Measurements from ENCODE around the gene HYPK.

Gene HYPK, protein sequence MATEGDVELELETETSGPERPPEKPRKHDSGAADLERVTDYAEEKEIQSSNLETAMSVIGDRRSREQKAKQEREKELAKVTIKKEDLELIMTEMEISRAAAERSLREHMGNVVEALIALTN

DNA sequence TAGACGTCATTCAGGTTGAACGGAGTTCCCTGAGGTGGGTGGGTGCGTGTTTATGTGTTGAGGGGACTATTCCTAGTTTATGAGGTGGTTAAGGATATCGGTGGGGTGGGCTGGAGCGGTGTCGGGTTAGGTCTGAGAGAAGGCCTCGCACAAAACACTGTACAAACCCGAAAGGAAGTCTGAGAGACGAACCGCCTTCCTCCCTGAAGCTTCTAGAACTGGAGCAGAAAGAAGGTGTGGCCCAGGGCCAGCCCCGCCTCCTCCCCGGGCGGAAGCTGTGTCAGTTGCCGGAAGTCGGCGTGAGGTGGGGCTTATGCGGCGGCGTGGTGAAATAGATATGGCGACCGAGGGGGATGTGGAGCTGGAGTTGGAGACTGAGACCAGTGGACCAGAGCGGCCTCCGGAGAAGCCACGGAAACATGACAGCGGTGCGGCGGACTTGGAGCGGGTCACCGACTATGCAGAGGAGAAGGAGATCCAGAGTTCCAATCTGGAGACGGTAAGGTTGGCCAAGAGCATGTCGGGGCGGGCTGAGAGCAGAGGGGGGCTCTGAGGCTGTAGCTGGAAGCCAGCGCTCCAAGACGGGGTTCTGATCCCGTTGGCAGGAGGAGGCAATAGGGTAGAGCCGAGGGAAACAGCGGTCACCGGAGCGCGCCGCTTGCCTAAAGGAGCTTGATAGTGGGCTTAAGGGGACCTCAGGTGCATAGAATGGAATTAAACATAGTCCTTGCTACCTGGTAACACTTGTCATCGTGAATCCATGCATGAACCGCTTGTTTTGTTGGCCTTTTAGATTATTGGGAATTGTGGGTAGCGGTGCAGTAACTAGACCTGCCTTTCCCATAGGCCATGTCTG, at the start of gene HYPK:
TSS of gene HYPK (plus strand) at position 314 of the 856 bp plus-strand sequence. CDS start at position 338, 24 bp downstream.
- peak; percentile 84 for DNase-seq

DNA sequence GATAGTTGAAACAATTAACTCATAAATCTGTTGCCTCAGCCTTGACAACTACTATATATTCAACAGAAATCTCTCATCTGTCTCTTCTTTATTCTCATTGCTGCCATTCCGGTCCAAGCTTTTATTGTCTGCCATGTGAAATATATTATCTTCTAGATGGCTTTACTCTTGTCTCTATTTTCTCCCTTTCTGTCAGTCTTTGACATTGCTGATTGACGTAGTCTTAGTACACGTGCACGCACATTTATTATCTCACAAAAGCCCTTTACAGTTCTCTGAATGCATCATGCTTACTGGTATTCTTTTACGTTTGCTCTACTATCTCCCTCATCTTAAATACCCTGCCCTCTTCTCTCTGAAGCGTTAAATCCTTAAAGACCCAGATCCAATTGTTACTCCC, 48.5 kb upstream of the HYPK start:
- DNase-seq: no peak

DNA sequence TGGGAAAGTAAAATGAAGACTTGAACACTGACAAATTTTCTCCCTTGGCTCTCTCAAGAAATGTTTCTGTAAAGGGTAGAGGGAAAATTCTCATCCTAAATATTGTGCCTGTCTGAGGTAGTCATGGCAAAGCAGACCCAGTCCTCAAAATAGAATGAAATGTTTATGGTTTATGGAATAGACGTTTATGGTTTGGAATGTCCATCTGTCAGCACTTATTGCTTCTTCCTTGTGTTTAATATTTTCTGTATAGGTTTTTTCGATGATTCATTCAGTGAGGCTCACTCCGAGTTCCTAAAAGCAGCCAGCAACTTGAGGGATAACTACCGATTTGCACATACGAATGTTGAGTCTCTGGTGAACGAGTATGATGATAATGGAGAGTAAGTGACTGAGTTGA, 37.6 kb upstream of the HYPK start:
- DNase-seq: peak; percentile 81

DNA sequence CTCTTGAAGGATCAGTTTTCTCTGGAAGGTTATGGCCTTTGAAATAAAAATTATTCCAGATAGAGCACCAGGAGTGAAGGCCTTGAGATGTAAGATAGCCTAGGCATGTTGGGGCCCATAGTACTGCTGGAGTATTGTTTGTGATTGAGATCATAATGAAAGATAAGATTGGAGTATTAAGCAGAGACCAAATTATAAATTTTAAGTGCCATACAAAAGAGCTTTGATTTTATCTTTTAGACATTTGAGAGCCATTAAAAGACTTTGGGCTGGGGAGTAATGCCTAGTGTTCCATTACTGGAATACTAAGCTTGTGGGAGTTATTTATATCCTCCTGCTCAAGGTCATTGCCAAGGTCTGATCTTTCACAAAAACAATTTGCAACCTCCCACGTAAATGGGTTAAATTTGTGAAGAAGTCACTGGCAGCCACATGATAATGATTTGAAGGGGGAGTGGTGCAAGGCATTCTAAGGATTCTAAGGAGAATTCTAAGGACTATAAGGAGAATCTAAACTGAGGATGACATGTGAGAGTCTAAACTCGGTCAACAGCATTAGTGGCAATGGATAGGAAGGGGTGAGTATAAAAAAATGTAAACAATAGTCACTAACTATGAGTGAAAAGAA, 36.5 kb upstream of the HYPK start:
- peak; percentile 22 for DNase-seq

DNA sequence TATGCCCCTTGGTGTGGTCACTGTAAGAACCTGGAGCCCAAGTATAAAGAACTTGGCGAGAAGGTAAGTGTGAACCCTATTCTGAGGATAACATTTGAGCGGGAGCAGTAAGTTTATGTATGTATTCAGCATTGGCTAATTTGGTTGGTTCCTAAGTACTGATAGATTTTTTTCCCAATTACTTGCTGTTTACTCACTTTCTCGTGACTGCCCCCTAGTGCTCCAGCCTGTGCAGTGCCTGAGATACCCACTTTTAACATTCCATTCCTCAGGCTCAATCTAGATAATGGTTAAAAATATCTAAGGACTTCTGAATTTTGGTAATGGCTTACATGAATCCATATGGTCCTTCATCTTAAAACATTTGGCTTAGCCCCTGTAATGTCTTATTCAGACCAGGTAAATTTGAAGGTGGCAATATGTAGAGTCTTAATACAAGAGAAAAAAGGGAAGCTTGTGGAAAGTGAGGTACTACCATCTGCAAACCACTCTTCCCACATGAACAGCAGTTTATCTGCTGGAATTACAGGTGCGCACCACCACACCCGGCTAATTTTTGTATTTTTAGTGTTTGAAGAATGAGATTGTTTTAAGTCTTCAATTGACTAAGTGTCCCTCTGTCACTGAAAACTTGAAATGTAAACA, 30.7 kb upstream of the HYPK start:
- peak; percentile 59 for DNase-seq

DNA sequence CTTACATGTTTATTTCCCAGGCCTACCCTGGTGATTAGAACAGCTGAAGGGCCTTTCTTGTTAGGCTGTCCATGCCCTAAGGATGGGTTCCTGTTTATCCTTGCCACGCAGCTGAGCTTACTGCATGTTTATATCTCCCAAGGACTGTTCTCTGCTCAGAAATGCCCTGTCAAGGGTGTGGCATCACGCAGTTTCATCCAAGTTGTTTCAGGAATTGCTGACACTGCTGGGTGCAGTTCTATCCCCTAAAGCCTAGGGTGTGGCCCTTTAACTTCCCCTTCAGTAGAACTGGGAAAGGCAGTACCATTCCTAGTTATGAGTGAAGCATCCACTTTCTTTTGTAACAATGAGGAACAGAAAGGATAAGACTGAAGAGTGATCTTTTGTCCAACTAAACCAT, 28.6 kb upstream of the HYPK start:
- no peak for DNase-seq

DNA sequence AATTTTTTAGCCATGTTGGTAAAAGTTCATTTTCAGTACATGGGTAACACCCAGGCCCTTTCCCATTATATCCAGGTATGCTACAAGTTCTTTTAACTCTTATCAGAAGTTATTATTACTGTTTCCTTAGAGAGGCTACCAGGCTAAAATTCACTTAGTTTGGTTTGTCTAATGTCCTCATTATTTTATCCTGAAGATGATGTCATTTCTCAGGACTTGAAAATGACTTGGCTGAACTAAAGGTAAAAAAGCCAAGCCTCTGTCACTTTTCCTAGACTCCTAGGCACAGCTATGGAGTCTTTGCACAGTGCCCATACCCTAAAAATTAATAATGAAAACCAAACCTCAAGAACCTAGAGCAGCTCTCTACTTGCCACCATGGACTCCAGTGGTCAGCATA, 27.8 kb upstream of the HYPK start:
- no peak for DNase-seq

DNA sequence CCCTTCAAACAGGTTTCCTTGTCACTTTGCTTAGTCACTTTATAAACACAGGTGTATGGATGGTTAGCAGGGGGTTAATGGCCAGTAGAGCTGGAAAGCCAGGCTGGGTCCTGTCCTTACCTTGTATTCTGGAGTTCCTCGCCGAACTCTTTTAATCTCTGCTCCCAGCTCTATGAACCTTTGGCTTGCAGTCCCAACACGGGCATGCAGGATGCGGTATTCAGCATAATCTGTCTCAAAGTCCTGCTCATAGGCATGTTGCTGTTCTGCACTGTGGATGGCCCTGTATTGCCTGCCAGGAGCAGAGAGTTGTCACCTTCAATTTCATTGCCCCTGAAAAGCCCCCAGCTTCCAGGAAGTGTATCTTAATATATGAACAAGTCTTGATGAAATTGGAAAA, 26.3 kb upstream of the HYPK start:
- no peak for DNase-seq

DNA sequence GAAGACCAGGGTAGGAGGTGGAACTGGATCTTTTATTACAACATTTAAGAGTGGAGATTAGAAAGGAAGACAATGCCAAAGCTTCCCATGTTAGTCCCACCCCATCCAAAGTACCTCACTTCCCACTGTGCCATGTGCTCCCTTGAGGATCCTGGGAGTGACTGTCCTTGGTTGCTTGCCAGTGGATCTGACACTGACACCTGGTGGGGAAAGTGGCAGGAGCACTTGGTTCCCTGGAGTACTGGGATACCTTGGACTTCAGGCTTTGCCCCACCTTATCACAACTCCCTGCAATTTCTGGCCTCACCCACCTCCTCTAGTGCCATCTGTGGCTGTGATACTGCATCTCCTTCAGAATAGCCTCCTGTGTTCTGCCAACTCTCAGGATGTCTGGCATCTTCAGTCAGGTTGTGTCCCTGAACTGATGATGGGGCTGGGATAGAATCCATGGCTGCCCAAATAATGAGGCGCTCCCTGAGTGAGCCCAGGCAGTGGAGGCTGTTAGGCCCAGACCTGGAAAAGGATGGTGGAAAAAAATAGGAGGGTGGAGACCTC, 24.9 kb upstream of the HYPK start:
- DNase-seq: peak; percentile 58

DNA sequence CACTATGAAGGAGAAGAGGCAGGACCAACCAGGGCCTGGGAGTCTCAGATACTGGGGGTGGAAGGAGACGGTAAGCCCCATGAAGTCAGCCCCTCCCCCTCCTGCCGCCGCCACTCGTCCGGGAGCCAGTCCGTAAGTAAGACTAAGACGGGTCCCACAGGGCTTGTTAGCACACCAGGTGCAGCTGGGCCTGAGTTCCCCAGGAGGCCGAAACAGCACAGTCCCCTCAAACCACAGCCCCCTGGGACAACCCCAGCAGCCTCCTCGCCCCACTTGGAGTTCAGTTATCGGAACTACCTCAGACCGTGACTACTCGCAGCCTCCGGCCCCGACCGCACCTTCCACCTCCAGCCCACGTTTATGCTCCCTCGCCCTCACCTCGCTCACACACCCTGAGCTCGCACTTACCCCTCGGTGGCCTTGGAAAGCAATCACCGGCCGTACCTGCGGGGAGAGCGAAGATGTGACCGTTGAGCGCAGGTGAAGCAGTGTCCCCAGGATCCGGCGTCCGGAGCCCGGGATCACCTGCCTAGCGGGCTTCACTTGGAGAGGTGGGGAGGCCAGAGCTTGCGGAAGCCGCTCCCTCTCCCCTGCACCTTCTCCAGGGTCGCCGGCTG, 24.2 kb upstream of the HYPK start:
- no peak for DNase-seq

DNA sequence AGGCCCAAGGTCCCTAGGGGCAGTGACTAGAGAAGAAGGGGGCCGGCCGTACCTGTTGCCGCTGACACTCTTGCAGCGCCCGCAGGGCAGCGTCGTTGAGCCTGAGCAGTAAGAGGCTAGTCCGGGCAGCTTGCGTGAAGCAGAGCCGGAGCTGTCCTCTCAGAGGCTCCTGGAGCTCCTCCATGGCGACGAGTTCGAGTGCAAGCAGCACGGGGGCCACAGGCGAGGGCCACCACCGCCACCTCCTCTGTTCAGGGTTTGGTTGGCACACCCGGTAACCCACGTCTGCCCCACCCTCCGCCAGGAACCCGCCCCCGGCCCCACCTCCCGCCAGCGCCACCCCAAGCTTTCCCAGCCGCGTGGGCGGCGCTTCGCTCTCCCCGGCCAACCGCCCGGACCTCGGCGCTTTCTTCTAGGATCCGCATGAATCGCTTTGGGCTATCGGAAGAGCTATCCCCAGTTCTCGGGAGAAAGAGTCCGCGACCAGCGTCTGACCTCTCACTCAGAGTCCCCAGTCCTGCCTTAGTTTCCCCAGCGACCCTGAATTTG, 23.6 kb upstream of the HYPK start, which contains the start of gene ELL3:
TSS of gene ELL3 (minus strand) at position 249 of the 549 bp plus-strand sequence. CDS start at position 184, 65 bp downstream.
- DNase-seq: no peak

DNA sequence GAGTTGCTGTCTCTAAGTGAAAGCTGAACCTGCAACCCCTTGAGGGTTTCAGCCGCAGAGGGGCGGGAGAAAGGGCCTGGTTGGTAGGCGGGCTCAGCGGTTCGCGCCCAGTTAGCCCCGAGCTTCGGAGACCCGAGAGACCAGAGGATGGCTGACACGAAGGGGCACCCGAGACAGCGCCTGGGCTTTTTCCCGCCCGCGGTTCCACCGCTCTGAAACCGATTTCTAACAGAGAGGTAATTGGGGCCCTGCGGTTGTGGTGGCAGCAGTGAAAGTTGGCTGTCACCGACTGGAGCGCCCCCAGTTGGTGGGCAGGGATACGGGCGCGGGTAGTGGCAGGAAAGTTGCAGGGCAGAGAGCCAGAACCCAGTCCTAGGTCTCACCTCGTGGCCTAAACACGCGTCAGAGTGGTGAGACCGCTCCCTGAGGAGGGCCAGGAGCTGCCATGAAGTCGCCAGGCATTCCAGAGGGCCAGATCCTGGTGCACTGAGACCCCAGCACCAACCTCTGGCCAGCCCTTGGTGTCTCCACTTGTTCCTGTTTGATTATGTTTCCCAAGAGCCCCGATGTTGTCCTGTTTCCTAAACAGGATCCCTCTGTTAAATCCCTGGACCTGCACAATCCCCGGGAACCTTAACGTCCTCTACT, 23.0 kb upstream of the HYPK start:
- peak; percentile 64 for DNase-seq

DNA sequence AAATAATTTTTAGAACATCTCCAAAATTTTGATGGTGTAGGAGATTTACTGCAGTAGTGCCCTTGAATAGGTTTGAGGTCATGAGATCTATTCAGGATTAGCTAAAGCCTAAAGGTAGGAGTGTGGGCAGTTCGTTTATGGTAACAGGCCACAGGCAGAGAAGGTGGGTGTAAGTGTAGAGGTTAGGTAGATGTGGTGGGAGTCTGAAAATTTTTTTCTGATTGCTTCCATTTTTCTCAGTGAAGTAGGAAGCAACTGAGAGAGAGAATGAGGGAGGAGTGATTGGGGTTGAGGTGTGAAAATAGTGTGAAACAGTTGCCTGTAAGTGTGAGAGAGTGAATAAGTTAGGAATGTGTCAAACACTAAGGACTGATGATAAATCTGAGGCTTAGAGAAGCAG, 21.4 kb upstream of the HYPK start:
- no peak for DNase-seq

DNA sequence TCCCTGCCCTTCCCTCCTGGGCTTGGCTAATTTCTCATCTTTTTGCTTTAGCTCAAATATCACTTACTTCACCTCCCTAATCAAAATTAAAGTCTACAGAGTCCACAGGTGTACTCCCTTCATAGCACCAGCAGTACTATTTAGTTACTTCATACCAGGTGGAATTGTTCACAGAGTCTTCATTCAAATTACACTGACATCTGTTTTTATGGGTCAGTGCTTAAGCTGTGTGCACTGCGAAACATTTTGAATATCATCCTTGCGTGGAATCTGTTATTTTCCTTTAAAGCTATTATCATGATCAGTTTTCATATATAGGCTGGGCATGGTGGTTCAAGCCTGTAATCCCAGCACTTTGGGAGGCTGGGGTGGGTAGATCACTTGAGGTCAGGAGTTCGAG, 11.0 kb upstream of the HYPK start:
- DNase-seq: no peak

DNA sequence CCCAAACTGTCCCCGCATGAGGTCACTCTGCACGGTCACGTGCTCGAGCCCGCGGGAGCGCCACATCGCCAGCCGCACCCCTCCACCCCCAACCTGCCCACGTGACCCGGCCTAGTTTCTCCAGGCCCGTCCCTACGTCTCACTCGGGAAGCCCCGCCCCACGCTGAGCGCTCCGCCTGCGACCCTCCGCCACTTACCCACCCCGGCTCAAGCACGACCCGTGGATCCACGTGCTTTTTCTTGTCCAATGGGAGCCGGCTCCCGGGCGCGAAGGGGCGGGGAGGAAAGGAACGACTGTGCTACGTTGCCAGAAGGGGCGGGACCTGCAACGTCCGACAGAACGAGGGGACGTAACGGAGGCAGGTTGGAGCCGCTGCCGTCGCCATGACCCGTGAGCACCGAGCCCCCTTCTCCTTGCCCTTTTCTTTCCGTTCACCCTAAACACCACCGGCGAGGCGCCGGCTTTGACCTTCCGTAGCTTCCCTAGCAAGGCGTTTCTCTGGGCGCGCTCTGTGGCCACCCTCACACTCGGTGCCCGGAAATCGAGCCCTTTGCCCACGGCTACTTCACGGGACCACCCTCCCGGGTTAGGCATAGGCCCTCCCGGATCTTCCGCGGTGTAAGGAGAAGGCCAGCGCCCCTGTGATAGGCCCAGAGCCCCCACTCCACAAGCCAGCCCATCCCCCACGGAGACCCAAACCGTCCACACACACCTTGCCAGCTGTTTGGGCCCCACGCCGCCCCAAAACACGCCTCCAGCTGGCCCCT, 8.2 kb upstream of the HYPK start, which contains the start of gene SERF2:
TSS of gene SERF2 (plus strand) at position 328 of the 768 bp plus-strand sequence. CDS start at position 385, 57 bp downstream.
- peak; percentile 100 for DNase-seq

DNA sequence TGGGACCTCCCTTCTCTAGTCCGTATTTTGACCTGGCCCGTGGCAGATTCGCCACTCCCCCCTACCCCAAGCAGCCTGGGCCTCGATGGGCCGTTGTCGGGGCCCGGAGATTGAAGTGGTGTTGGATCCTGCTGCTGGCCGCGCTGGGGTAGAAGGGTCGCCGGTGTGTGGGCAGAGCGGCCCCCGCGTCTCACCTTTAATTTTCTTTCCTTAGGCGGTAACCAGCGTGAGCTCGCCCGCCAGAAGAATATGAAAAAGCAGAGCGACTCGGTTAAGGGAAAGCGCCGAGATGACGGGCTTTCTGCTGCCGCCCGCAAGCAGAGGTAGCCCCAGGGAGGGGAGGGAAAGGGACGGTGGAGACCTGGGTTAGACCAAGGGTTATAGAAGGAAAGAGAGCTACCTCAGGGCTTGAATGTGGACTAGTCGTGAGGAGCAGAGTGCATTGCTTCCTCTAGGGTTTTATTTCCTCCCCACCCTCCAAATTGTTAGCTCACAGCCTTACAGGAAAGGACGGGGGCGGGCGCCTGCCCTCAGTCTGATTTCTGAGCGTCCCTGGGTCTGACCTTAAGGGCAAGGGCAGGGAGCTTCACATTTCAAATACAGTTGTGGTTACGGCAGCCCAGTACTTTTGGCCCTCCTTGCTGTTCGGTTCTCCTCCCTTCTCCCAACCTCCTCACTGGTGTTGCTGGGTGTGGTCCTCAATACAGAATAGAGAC, 7.5 kb upstream of the HYPK start:
- peak; percentile 32 for DNase-seq

DNA sequence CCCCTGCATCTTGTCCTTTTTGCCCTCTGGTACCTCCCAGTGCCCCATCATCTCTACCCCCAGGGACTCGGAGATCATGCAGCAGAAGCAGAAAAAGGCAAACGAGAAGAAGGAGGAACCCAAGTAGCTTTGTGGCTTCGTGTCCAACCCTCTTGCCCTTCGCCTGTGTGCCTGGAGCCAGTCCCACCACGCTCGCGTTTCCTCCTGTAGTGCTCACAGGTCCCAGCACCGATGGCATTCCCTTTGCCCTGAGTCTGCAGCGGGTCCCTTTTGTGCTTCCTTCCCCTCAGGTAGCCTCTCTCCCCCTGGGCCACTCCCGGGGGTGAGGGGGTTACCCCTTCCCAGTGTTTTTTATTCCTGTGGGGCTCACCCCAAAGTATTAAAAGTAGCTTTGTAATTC, 6.8 kb upstream of the HYPK start:
- DNase-seq: no peak

DNA sequence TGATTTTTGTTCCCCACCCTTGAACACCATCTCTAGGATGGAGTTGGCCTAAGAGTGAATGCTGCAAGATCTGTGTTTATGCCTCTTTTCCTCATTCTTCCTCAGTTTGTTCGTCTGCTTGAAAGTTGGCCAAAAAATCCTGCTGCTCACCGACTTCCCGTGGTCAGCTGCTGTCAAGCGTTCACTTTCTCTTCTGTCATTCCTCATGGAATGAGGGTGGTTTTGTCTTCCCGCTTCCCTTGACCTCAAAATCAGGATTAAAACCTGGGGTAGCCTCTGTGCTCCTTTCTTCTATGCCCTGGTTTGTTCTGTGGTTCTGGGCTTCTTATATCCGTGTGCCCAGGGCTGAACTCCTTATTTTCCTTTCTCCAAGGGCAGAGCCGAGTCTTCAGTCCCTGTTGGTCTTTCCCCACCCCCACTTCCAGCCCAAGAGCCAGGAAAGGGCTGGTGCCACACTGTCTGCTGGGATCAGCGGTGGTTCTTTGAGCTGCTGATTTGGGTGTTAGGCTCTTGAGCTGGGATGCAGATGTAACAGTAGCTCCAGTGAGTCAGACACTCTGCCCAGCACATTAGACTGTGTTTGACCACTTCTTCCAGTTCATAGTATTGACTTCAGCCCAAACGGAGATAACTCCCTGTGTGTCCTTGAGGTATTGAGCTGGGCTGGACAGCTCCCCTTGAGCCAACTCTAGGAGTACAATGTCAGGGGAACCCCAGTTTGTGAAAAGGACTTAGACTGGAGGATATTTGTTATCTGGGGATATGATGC, 5.9 kb upstream of the HYPK start:
- peak; percentile 55 for DNase-seq

DNA sequence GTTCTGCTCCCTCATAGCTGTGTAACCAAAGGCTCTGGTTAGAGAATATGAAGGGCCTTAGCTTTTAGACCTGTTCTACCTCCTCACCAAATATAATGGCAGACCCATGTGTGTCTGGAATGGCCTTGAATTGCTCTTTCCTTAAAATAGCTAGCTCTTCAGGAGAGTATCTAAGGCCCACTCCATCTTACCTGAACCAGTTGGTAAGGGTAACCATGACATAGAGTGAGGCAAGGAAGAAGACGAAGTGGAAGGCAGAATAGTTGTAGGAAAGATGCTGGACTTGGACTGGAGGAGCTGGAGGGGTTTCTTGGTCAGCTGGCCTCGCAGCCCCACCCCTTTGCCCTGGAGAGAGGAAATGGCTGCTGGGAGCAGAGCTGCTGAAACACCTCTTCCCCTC, 5.2 kb upstream of the HYPK start:
- DNase-seq: no peak
